ENCODE measurements around the gene C5AR1.
A peak's percentile ranks its signal among the peaks of the same experiment; 100 is the strongest.
"Not testable (repeated sequence)": the region's sequence is repeated elsewhere in the genome, so short reads cannot be mapped to it uniquely, and the experiment has no call there.

The C5AR1 gene

DNA sequence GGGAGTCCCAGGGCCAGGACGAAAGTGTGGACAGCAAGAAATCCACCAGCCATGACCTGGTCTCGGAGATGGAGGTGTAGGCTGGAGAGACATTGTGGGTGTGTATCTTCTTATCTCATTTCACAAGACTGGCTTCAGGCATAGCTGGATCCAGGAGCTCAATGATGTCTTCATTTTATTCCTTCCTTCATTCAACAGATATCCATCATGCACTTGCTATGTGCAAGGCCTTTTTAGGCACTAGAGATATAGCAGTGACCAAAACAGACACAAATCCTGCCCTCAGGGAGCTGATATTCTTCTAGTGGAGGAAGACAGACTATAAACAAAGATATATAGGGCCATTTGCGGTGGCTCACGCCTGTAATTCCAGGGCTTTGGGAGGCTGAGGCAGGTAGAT is 32.1 kb downstream of the C5AR1 start:
- no peak overlapping the region for H3K4me3 ChIP-seq (ENCODE audit: low read depth, low read length)
- no peak for DNase-seq (ENCODE audit: low read depth, low spot score)
- in situ Hi-C loops (cut with HindIII; ENCODE audit: low sequenced_read_pairs): no loop called here
- no peak for TF ChIP-seq CTCF (IDR thresholded peaks at IDR 0.05; ENCODE audit: low read depth, low read length)

GRCh38 chr19:47343194-47343802 is 33.6 kb downstream of the C5AR1 start:
- no peak for TF ChIP-seq CTCF (IDR thresholded peaks at IDR 0.05; ENCODE audit: low read depth, low read length)
- H3K4me3 ChIP-seq (ENCODE audit: low read depth, low read length): no peak overlapping the region
- no peak for DNase-seq (ENCODE audit: low read depth, low spot score)
- in situ Hi-C loops (cut with HindIII; ENCODE audit: low sequenced_read_pairs): no loop called here

DNA sequence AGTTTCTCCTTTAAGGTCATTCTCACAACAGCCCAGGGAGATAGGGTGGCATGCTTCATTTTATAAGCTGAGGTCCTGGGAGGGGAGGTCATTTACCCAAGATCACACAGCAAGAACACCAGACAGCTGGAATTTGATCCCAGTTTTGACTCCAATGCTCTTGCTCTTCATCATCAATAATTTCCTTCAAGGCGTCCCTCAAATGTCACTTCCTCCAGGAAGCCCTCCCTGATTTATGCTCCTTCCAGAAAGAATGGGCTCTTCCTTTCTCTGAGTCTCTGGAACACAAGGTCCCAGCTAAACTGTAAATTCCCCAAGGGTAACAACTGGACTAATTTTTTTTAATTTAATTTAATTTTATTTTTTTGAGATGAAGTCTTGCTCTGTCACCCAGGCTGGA is 34.8 kb downstream of the C5AR1 start:
- TF ChIP-seq CTCF (IDR thresholded peaks at IDR 0.05; ENCODE audit: low read depth, low read length): no peak
- H3K4me3 ChIP-seq (ENCODE audit: low read depth, low read length): no peak overlapping the region
- DNase-seq (ENCODE audit: low read depth, low spot score): no peak
- in situ Hi-C loops (cut with HindIII; ENCODE audit: low sequenced_read_pairs): no loop called here

DNA sequence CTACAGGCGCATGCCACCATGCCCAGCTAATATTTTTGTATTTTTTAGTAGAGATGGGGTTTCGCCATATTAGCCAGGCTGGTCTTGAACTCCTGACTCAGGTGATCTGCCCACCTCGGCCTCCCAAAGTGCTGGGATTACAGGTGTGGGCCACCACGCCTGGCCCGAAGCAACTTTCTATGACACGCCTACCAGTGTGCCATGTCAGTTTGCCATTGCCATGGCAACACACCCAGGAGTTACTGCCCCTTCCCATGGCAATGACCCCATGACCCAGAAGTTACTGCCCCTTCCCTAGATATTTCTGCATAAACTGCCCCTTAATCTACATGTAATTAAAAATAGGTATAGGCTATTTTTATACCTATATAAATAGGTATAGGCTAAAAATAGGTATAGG is 36.4 kb downstream of the C5AR1 start:
- H3K4me3 ChIP-seq (ENCODE audit: low read depth, low read length); in situ Hi-C loops (cut with HindIII; ENCODE audit: low sequenced_read_pairs); DNase-seq (ENCODE audit: low read depth, low spot score): not testable (repeated sequence)

- peak within 1 kb of the TSS; percentile 79 for H3K4me3 ChIP-seq (ENCODE audit: low read depth, low read length)
- TF ChIP-seq CTCF (IDR thresholded peaks at IDR 0.05; ENCODE audit: low read depth, low read length): peak; percentile 99
- DNase-seq (ENCODE audit: low read depth, low spot score): peak; percentile 99
- in situ Hi-C loops (cut with HindIII; ENCODE audit: low sequenced_read_pairs): no loop called here
Measured at GRCh38 chr19:47348819-47349795, 39.4 kb downstream of the C5AR1 start, which contains the start of gene DHX34. Gene DHX34 (plus strand): TSS chr19:47349315. CDS start chr19:47353031, 3,716 bp downstream.

GRCh38 chr19:47350630-47351029 is 41.0 kb downstream of the C5AR1 start:
- no peak for DNase-seq (ENCODE audit: low read depth, low spot score)
- no peak for TF ChIP-seq CTCF (IDR thresholded peaks at IDR 0.05; ENCODE audit: low read depth, low read length)
- in situ Hi-C loops (cut with HindIII; ENCODE audit: low sequenced_read_pairs): no loop called here
- H3K4me3 ChIP-seq (ENCODE audit: low read depth, low read length): no peak overlapping the region

- no peak overlapping the region for H3K4me3 ChIP-seq (ENCODE audit: low read depth, low read length)
- in situ Hi-C loops (cut with HindIII; ENCODE audit: low sequenced_read_pairs): no loop called here
- DNase-seq (ENCODE audit: low read depth, low spot score): peak; percentile 41
- no peak for TF ChIP-seq CTCF (IDR thresholded peaks at IDR 0.05; ENCODE audit: low read depth, low read length)
Measured at GRCh38 chr19:47351548-47351947, 41.9 kb downstream of the C5AR1 start.

Data from astrocyte of the spinal cord (primary cell).